Gastrocnemius medialis (tissue), 4 donors: Measurements from ENCODE around the gene TMEM132D. TPM values are rescaled to one million over a fixed set of nuclear protein-coding genes. Genes with fewer than 3 reads are reported as not detected.
"Not testable (repeated sequence)": the region's sequence is repeated elsewhere in the genome, so short reads cannot be mapped to it uniquely, and the experiment has no call there.

Experiments used
- ATAC-seq, 2 donors: fragments of 150-250 bp; one replicate each; pipeline ENCODE4 v1.9.1; 2016
- DNase-seq, 2 donors: peaks; one replicate each; pipeline ENCODE4 v3.0.0-alpha.2; 2019
- H3K27ac ChIP-seq, 4 donors: fragments of 200-600 bp; sonication (generic); 1 replicate in 1 of 4; 2 replicates in 3 of 4; pipeline ENCODE4 v1.5.1; 2016 to 2018; ENCODE audit warnings: mild to moderate bottlenecking in 2 of 4, moderate library complexity in 1 of 4
- H3K27me3 ChIP-seq, 3 donors: fragments of 200-600 bp; sonication (generic) in 2 of 3; 1 replicate in 1 of 3; 2 replicates in 2 of 3; pipeline versions ENCODE4 v1.5.1 to v1.6.0; 2016 to 2019; ENCODE audit warnings: mild to moderate bottlenecking in 1 of 3, moderate library complexity in 1 of 3
- H3K36me3 ChIP-seq, 2 donors: fragments of 200-600 bp; sonication (generic) in 1 of 2; one replicate each; pipeline ENCODE4 v1.5.1; 2017 to 2018
- H3K4me1 ChIP-seq, 2 donors: fragments of 200-600 bp; sonication (generic) in 1 of 2; one replicate each; pipeline ENCODE4 v1.5.1; 2016 to 2017; ENCODE audit warnings: mild to moderate bottlenecking in 2 of 2
- H3K4me3 ChIP-seq, 4 donors: fragments of 200-600 bp; sonication (generic) in 3 of 4; 1 replicate in 1 of 4; 2 replicates in 3 of 4; pipeline ENCODE4 v1.5.1; 2016 to 2019; ENCODE audit warnings: mild to moderate bottlenecking in 2 of 4
- H3K9me3 ChIP-seq, 3 donors: fragments of 200-600 bp; sonication (generic) in 2 of 3; 1 replicate in 1 of 3; 2 replicates in 2 of 3; pipeline ENCODE4 v1.5.1; 2016 to 2019
- CTCF ChIP-seq, 5 experiments: fragments of 450-650 bp in 3 of 5; fragments of 200-600 bp in 2 of 5; sonication (generic) in 2 of 5; IDR thresholded peaks in 4 of 5; conservative IDR thresholded peaks in 1 of 5; 1 replicate in 4 of 5; 2 replicates in 1 of 5; pipeline ENCODE4 v1.5.1; 2016 to 2019; ENCODE audit warnings: antibody characterized with exemption in 5 of 5, mild to moderate bottlenecking in 3 of 5, moderate library complexity in 3 of 5
- POLR2A ChIP-seq, 2 donors: fragments of 450-650 bp; IDR thresholded peaks; one replicate each; pipeline ENCODE4 v1.6.1; 2017; ENCODE audit warnings: antibody characterized with exemption in 2 of 2, mild to moderate bottlenecking in 2 of 2, moderate library complexity in 2 of 2
- in situ Hi-C, 4 donors: fragments of 200-750 bp; cut with MboI; loops; one replicate each; pipeline versions ENCODE4 v1.15.0 to v1.8.0; 2017; ENCODE audit warnings: low sequenced_read_pairs in 4 of 4
- intact Hi-C: fragments of 100-400 bp; cut with DNase I; formaldehyde crosslinking; loops from one replicate; pipeline ENCODE4 v1.15.1; 2023; ENCODE audit warnings: low total_unique reads
- total RNA-seq, 4 donors: library from RNA; depleted of rRNA; stranded (reverse); fragments of >200 nt; gene quantifications; one replicate each; pipeline versions ENCODE4 v1.1.0 to v1.2.3, GENCODE V29; 2016

TMEM132D gene
- total RNA-seq, 4 donors from 2014 or later, result not detected

GRCh38 chr12:129550353-129550752, 353.5 kb downstream of the TMEM132D start:
- ATAC-seq, result no peak
- Histone ChIP-seq H3K4me1 (no peaks in the 10 kb centered on the region), H3K27ac (no peak overlapping the region), H3K9me3 (no peaks in the 10 kb centered on the region), H3K27me3 (no peaks in the 10 kb centered on the region), H3K36me3 (no peaks in the 10 kb centered on the region), H3K4me3 (no peak overlapping the region)
- intact Hi-C loops (no loop called here), in situ Hi-C loops (no loop called here)
- DNase-seq, result no peak
- TF ChIP-seq CTCF (IDR thresholded peaks at IDR 0.05 in 4 of 5, conservative IDR thresholded peaks at IDR 0.05 in 1 of 5) (no peak), POLR2A (IDR thresholded peaks at IDR 0.05) (no peak)

GRCh38 chr12:129549656-129550055, 354.2 kb downstream of the TMEM132D start:
- intact Hi-C loops, result no loop called here
- no peaks in the 10 kb centered on the region for H3K4me1 ChIP-seq
- H3K9me3 ChIP-seq, result no peaks in the 10 kb centered on the region
- in situ Hi-C loops, result no loop called here
- no peak overlapping the region for H3K4me3 ChIP-seq
- DNase-seq (no peak), ATAC-seq (no peak)
- TF ChIP-seq CTCF (IDR thresholded peaks at IDR 0.05 in 4 of 5, conservative IDR thresholded peaks at IDR 0.05 in 1 of 5), result no peak
- no peak for TF ChIP-seq POLR2A (IDR thresholded peaks at IDR 0.05)
- no peaks in the 10 kb centered on the region for H3K27me3 ChIP-seq
- H3K36me3 ChIP-seq, result no peaks in the 10 kb centered on the region
- no peak overlapping the region for H3K27ac ChIP-seq

- DNase-seq, H3K27ac ChIP-seq, H3K4me1 ChIP-seq, H3K36me3 ChIP-seq, in situ Hi-C loops, ATAC-seq, H3K9me3 ChIP-seq, intact Hi-C loops, H3K27me3 ChIP-seq, H3K4me3 ChIP-seq: not testable (repeated sequence)
These were observed 354.8 kb downstream of the TMEM132D start for GRCh38 chr12:129549020-129549419.

GRCh38 chr12:129544716-129545115, 359.1 kb downstream of the TMEM132D start:
- in situ Hi-C loops (no loop called here), intact Hi-C loops (no loop called here)
- Histone ChIP-seq H3K36me3 (no peaks in the 10 kb centered on the region), H3K27ac (no peak overlapping the region), H3K27me3 (no peaks in the 10 kb centered on the region), H3K9me3 (no peaks in the 10 kb centered on the region), H3K4me3 (no peak overlapping the region), H3K4me1 (no peaks in the 10 kb centered on the region)
- DNase-seq (no peak), ATAC-seq (no peak)
- TF ChIP-seq CTCF (IDR thresholded peaks at IDR 0.05 in 4 of 5, conservative IDR thresholded peaks at IDR 0.05 in 1 of 5) (no peak), POLR2A (IDR thresholded peaks at IDR 0.05) (no peak)

- intact Hi-C loops, result no loop called here
- H3K4me1 ChIP-seq, result no peaks in the 10 kb centered on the region
- H3K27ac ChIP-seq, result no peak overlapping the region
- TF ChIP-seq POLR2A (IDR thresholded peaks at IDR 0.05) (no peak), CTCF (IDR thresholded peaks at IDR 0.05 in 4 of 5, conservative IDR thresholded peaks at IDR 0.05 in 1 of 5) (no peak)
- in situ Hi-C loops, result no loop called here
- H3K36me3 ChIP-seq, result no peaks in the 10 kb centered on the region
- H3K9me3 ChIP-seq, result no peaks in the 10 kb centered on the region
- no peaks in the 10 kb centered on the region for H3K27me3 ChIP-seq
- no peak overlapping the region for H3K4me3 ChIP-seq
- ATAC-seq, result no peak
- no peak for DNase-seq
These were observed 362.9 kb downstream of the TMEM132D start for GRCh38 chr12:129540954-129541353.
